IPS-20b (cell line): Measurements from ENCODE around the gene PCF11.

Source experiments
- H3K27ac ChIP-seq: one replicate; pipeline ENCODE4 v1.5.1; 2013; ENCODE audit warnings: low read length
- H3K27me3 ChIP-seq: 2 replicates; pipeline ENCODE4 v1.6.1; 2013; ENCODE audit warnings: mild to moderate bottlenecking, low read length, inconsistent platforms; ENCODE audit not compliant: insufficient read depth
- H3K36me3 ChIP-seq: 2 replicates; pipeline ENCODE4 v1.6.1; 2013; ENCODE audit warnings: low read depth, mild to moderate bottlenecking, inconsistent platforms, low read length, moderate library complexity; ENCODE audit not compliant: insufficient read depth
- H3K4me1 ChIP-seq: 2 replicates; pipeline ENCODE4 v1.6.1; 2013; ENCODE audit warnings: mild to moderate bottlenecking, control low read depth, inconsistent platforms, low read length, moderate library complexity; ENCODE audit not compliant: insufficient read depth
- H3K4me3 ChIP-seq: 2 replicates; pipeline ENCODE4 v1.5.1; 2013; ENCODE audit warnings: mild to moderate bottlenecking, low read length, inconsistent platforms
- H3K9ac ChIP-seq: 2 replicates; pipeline ENCODE4 v1.6.1; 2013; ENCODE audit warnings: low read depth, mild to moderate bottlenecking, inconsistent platforms, low read length, moderate library complexity
- H3K9me3 ChIP-seq: 2 replicates; pipeline ENCODE4 v1.6.1; 2013; ENCODE audit warnings: mild to moderate bottlenecking, low read depth, low read length, inconsistent platforms; ENCODE audit not compliant: insufficient read depth

The PCF11 gene

DNA sequence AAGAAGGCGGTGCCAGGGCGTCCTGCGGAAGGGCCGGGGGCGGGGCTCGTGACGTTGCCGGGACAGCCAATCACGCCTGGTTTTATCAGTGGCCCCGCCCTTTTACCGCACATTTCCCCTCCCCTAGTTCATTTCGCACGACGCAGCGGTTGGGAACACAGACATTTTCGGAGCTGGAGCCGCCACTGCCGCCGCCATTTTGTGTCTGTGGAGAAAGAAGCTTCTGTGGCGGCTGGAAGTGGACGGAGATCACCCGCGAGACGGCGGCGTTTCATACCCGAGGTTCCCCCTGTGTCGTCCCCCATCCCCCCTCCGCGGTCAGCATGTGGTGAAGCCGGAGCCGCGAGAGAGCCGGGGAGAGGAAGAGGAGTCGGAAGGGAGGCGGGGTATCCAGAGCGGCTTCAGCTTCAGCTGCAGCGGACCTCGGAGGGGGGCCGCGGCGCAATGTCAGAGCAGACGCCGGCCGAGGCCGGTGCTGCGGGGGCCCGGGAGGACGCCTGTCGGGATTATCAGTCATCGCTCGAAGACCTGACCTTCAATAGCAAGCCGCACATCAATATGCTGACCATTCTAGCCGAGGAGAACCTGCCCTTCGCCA lies at the start of gene PCF11:
PCF11 (plus strand) TSS at position 136 of the 598 bp plus-strand sequence; CDS start at position 445, 309 bp downstream.
- Histone ChIP-seq H3K27ac (peak within 1 kb of the TSS; percentile 93), H3K4me1 (0 out of 2 replicates have a peak, but pooled peaks cover 4% of the 10 kb centered on the region), H3K9ac (peak within 1 kb of the TSS; percentile 99), H3K27me3 (no peaks in the 10 kb centered on the region), H3K9me3 (no peaks in the 10 kb centered on the region), H3K36me3 (peaks cover 38% of the 10 kb centered on the region), H3K4me3 (peak within 1 kb of the TSS; percentile 98)

- no peak overlapping the region for H3K9ac ChIP-seq
- H3K36me3 ChIP-seq, result no peaks in the 10 kb centered on the region
- no peaks in the 10 kb centered on the region for H3K9me3 ChIP-seq
- no peaks in the 10 kb centered on the region for H3K4me1 ChIP-seq
- H3K27ac ChIP-seq, result no peak overlapping the region
- H3K4me3 ChIP-seq, result no peak overlapping the region
- H3K27me3 ChIP-seq, result no peaks in the 10 kb centered on the region
Measured at GRCh38 chr11:83112886-83113285, 44.0 kb upstream of the PCF11 start.

DNA sequence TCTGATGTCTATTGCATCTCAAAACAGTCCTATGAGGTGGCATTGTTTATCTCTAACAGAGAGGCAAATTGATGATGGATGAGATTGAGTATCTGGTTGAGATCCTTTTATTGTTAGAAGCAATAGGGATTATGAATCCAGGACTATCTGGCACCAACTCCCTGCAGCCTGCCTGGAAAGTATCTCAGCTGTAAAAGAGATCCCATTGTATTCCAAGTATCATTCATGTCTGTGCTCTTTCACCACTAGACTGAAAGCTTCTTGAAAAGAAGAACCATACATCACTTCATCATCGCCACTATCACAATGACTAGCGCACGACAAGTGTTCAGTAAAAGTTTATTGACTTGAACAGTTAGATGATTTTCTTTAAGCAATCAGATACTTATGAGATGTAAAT lies 41.9 kb upstream of the PCF11 start:
- Histone ChIP-seq H3K9ac (no peak overlapping the region), H3K4me3 (no peak overlapping the region), H3K27me3 (no peaks in the 10 kb centered on the region)

DNA sequence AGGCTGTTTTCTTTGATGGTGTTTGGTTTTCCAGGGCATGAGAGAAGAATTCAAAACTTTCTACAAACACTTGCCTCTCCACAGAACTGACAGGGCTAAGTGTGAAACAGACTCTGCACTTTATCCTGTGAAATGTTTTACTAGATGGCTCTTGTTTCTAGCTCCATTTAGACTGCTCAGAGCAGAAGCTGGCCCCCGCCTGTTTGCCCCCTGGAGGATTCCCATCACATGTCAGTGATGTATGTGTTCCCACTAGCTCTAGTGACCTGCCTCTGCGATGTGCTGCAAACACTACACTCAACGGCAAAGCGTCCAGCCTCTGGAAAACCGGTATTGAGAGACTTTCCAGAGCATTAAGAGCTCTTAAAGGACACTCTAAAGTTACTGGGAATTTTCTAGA lies 41.4 kb upstream of the PCF11 start:
- no peaks in the 10 kb centered on the region for H3K36me3 ChIP-seq
- no peaks in the 10 kb centered on the region for H3K27me3 ChIP-seq
- no peaks in the 10 kb centered on the region; the same call in 1 of the 2 replicates for H3K4me1 ChIP-seq
- no peak overlapping the region for H3K9ac ChIP-seq
- no peaks in the 10 kb centered on the region for H3K9me3 ChIP-seq
- no peak overlapping the region for H3K27ac ChIP-seq
- H3K4me3 ChIP-seq, result no peak overlapping the region

More for the DNA sequence above, 41.9 kb upstream of the PCF11 start:
- no peaks in the 10 kb centered on the region for H3K36me3 ChIP-seq
- H3K27ac ChIP-seq, result no peak overlapping the region
- H3K9me3 ChIP-seq, result no peaks in the 10 kb centered on the region
- no peaks in the 10 kb centered on the region for H3K4me1 ChIP-seq

DNA sequence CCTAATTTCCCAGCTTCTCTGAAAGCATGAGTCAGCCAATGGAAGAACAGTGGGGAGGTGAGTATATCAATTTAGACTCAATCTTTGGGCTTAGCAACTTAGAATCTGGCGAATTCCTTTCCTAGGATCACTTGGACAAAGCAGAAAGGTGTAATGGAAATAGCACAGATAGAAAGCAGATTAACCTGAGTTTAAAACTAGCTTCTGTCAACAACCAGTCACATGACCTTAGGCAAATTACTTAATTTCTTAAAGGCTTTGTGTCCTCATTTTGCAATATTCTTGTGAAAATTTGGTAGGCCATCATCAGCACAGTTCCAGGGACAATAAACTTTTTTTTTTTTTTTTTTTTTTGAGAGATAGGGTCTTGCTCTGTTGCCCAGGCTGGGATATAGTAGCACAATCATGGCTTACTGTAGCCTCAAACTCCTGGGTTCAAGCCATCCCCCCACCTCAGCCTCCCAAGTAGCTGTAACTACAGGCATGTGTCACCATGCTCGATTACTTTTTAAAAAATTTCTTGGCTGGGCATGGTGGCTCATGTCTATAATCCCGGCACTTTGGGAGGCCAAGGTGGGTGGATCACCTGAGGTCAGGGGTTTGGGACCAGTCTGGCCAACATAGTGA lies 40.8 kb upstream of the PCF11 start:
- Histone ChIP-seq H3K27ac (no peak overlapping the region), H3K36me3 (no peaks in the 10 kb centered on the region), H3K27me3 (no peaks in the 10 kb centered on the region), H3K4me3 (no peak overlapping the region), H3K9ac (no peak overlapping the region), H3K4me1 (no peaks in the 10 kb centered on the region; the same call in 1 of the 2 replicates), H3K9me3 (no peaks in the 10 kb centered on the region)

- no peak overlapping the region for H3K27ac ChIP-seq
- no peaks in the 10 kb centered on the region; the same call in 1 of the 2 replicates for H3K4me1 ChIP-seq
- H3K36me3 ChIP-seq, result no peaks in the 10 kb centered on the region
- H3K27me3 ChIP-seq, result no peaks in the 10 kb centered on the region
- no peaks in the 10 kb centered on the region for H3K9me3 ChIP-seq
- no peak overlapping the region for H3K4me3 ChIP-seq
- H3K9ac ChIP-seq, result no peak overlapping the region
Measured at GRCh38 chr11:83118814-83119213, 38.1 kb upstream of the PCF11 start.

- Histone ChIP-seq H3K9me3 (no peaks in the 10 kb centered on the region), H3K27me3 (no peaks in the 10 kb centered on the region), H3K36me3 (no peaks in the 10 kb centered on the region), H3K4me3 (no peak overlapping the region), H3K4me1 (no peaks in the 10 kb centered on the region; the same call in 1 of the 2 replicates), H3K9ac (no peak overlapping the region), H3K27ac (no peak overlapping the region)
Measured at GRCh38 chr11:83119216-83119615, 37.7 kb upstream of the PCF11 start.

- Histone ChIP-seq H3K36me3 (no peaks in the 10 kb centered on the region), H3K9me3 (no peaks in the 10 kb centered on the region), H3K4me1 (no peaks in the 10 kb centered on the region; the same call in 1 of the 2 replicates), H3K4me3 (no peak overlapping the region), H3K27me3 (no peaks in the 10 kb centered on the region), H3K9ac (no peak overlapping the region), H3K27ac (no peak overlapping the region)
Measured at GRCh38 chr11:83120327-83120726, 36.6 kb upstream of the PCF11 start.

DNA sequence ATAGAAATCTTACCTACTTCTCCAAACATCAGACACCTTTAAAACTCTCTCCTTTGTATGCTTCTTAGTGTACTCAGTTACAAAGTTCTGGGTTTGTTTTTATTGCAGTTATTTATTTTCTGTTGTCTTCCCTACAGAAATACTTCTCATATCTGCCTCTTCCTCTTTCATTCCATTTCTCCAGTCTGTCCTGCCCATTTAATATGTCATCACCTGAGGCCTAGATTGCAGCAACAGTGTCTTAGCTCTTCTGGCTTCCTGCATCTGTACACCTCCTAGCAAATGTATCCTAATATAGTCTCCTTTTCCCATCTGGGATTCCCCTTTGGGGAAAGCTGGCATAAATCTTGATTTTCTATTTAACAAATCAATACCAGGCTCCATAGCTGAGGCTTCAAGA lies 34.9 kb upstream of the PCF11 start:
- no peaks in the 10 kb centered on the region for H3K27me3 ChIP-seq
- no peaks in the 10 kb centered on the region for H3K36me3 ChIP-seq
- H3K4me3 ChIP-seq, result no peak overlapping the region
- H3K27ac ChIP-seq, result no peak overlapping the region
- H3K4me1 ChIP-seq, result no peaks in the 10 kb centered on the region; the same call in 1 of the 2 replicates
- H3K9me3 ChIP-seq, result no peaks in the 10 kb centered on the region
- H3K9ac ChIP-seq, result no peak overlapping the region

GRCh38 chr11:83122766-83123165 lies 34.2 kb upstream of the PCF11 start:
- no peak overlapping the region for H3K27ac ChIP-seq
- no peaks in the 10 kb centered on the region for H3K9me3 ChIP-seq
- H3K9ac ChIP-seq, result no peak overlapping the region
- no peaks in the 10 kb centered on the region; the same call in 1 of the 2 replicates for H3K4me1 ChIP-seq
- no peaks in the 10 kb centered on the region for H3K36me3 ChIP-seq
- H3K27me3 ChIP-seq, result no peaks in the 10 kb centered on the region
- no peak overlapping the region for H3K4me3 ChIP-seq

- no peak overlapping the region for H3K9ac ChIP-seq
- no peak overlapping the region for H3K4me3 ChIP-seq
- no peaks in the 10 kb centered on the region for H3K36me3 ChIP-seq
- no peak overlapping the region for H3K27ac ChIP-seq
- no peaks in the 10 kb centered on the region; the same call in 1 of the 2 replicates for H3K4me1 ChIP-seq
- H3K27me3 ChIP-seq, result no peaks in the 10 kb centered on the region
- H3K9me3 ChIP-seq, result no peaks in the 10 kb centered on the region
Measured at GRCh38 chr11:83124636-83125424, 32.1 kb upstream of the PCF11 start.
